ENCODE data around the gene GPR158.

GPR158 gene

DNA sequence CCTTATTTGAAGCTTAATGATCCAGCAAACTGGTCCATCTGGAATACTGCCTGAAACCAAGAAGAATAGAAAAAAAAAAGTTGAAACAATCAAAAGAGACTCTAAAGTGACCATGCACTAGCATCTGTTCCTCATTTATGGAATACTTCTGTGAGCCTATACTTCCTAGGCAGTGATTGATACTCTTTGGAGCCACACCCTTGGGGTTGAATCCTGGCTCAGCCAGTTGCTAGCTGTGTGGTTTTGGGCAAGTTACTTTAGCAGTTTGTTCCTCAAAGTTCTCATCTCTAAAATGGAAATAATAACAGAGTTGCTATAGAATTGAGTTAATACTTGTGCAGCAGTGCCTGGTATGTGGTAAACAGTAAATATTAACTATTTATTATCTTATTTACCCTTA is 208.9 kb downstream of the GPR158 start:
- DNase-seq (ENCODE audit: insufficient read length, low spot score), result no peak

DNA sequence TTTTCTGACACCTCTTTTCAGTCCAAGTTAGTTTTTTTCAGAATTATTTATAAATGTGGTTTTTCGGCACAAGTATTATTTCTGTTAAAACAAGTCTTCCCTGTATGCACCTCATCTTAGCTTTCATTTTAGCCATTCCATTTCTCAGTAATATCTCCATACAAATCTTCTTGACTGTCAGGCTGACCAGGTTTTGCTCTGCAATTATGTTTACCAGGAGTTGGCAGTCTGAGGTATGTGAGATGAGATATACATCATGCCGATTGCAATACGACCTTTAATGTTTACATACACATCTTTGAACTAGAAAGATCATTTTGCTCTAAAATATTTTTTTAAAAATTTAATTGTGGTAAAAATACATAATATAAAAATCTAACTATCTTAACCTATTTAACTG is 209.8 kb downstream of the GPR158 start:
- FAIRE-seq (no peak), DNase-seq (ENCODE audit: insufficient read length, low spot score) (no peak)

More for the DNA sequence above, 208.9 kb downstream of the GPR158 start:
- TF ChIP-seq, protein P1, sequence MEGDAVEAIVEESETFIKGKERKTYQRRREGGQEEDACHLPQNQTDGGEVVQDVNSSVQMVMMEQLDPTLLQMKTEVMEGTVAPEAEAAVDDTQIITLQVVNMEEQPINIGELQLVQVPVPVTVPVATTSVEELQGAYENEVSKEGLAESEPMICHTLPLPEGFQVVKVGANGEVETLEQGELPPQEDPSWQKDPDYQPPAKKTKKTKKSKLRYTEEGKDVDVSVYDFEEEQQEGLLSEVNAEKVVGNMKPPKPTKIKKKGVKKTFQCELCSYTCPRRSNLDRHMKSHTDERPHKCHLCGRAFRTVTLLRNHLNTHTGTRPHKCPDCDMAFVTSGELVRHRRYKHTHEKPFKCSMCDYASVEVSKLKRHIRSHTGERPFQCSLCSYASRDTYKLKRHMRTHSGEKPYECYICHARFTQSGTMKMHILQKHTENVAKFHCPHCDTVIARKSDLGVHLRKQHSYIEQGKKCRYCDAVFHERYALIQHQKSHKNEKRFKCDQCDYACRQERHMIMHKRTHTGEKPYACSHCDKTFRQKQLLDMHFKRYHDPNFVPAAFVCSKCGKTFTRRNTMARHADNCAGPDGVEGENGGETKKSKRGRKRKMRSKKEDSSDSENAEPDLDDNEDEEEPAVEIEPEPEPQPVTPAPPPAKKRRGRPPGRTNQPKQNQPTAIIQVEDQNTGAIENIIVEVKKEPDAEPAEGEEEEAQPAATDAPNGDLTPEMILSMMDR (IDR thresholded peaks at IDR 0.05; ENCODE audit: insufficient read depth, missing control alignments), result no peak
- FAIRE-seq, result no peak

GRCh38 chr10:25388188-25388861 is 213.5 kb downstream of the GPR158 start:
- TF ChIP-seq, protein P1 (IDR thresholded peaks at IDR 0.05; ENCODE audit: insufficient read depth, missing control alignments), result no peak
- DNase-seq (ENCODE audit: insufficient read length, low spot score), result no peak
- no peak for FAIRE-seq

More for the DNA sequence above, 209.8 kb downstream of the GPR158 start:
- TF ChIP-seq, protein P1 (IDR thresholded peaks at IDR 0.05; ENCODE audit: insufficient read depth, missing control alignments), result no peak

- FAIRE-seq (no peak), DNase-seq (ENCODE audit: insufficient read length, low spot score) (no peak)
- TF ChIP-seq, protein P1 (IDR thresholded peaks at IDR 0.05; ENCODE audit: insufficient read depth, missing control alignments), result no peak
Observed at GRCh38 chr10:25388862-25389206, 214.0 kb downstream of the GPR158 start.

DNA sequence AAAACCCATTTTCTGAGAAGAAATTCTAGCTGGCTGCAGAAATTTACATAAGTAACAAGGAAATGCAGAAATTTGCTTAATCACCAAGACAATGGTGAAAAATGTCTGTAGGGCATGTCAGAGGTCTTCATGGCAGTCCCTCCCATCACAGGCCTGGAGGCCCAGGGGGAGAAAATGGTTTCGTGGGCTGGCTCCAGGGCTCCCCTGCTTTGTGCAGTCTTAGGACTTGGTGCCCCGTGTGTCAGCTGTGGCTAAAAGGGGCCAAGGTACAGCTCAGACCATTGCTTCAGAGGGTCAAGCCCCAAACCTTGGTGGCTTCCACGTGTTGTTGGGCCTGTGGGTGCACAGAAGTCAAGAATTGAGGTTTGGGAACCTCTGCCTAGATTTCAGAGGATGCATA is 215.9 kb downstream of the GPR158 start:
- no peak for FAIRE-seq
- no peak for DNase-seq (ENCODE audit: insufficient read length, low spot score)
- TF ChIP-seq, protein P1 (IDR thresholded peaks at IDR 0.05; ENCODE audit: insufficient read depth, missing control alignments), result no peak

- DNase-seq (ENCODE audit: insufficient read length, low spot score), result no peak
- no peak for FAIRE-seq
- TF ChIP-seq, protein P1 (IDR thresholded peaks at IDR 0.05; ENCODE audit: insufficient read depth, missing control alignments), result no peak
Observed at GRCh38 chr10:25392132-25392531, 217.3 kb downstream of the GPR158 start.

DNA sequence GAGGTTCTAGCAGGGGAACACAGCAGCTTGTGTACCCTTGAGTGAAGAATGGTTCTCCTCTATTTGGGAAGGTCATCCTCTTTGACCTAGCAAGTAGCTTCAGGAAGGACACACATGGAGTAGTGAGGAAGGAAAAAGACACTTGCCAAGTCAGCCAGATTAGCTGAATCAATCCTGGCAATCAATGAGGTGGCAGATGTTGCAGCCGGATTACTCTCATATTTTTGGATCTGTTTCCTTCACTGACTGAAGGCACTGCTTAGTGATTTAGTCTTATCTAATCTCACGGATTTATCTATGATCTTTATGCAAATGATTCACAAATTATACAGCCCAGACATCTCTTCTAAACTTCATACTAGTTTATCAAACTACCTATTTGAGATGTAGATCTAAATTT is 218.8 kb downstream of the GPR158 start:
- no peak for DNase-seq (ENCODE audit: insufficient read length, low spot score)
- peak; percentile 99 for FAIRE-seq
- TF ChIP-seq, protein P1 (IDR thresholded peaks at IDR 0.05; ENCODE audit: insufficient read depth, missing control alignments), result no peak
